ENCODE measurements around the gene NEB.

DNA sequence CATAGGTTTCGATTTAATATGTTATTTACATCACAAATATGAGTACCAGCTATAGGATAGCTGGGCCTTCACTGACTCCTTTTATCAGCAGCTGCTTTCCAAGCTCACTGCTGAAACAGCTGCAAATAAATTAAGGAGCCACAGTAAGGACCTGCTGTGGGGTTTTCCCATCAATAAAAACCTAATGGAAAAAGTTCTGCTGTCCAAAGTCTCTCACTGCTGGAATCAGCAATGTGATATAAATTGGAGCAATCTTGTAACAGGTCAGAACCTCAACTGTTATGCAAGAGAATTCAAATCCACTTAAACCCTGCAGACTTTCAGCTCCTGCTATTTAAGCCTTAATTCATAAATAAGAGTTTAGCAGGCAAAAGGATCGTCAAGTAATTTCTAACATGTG, 61.3 kb downstream of the NEB start:
- TF ChIP-seq, protein P1, sequence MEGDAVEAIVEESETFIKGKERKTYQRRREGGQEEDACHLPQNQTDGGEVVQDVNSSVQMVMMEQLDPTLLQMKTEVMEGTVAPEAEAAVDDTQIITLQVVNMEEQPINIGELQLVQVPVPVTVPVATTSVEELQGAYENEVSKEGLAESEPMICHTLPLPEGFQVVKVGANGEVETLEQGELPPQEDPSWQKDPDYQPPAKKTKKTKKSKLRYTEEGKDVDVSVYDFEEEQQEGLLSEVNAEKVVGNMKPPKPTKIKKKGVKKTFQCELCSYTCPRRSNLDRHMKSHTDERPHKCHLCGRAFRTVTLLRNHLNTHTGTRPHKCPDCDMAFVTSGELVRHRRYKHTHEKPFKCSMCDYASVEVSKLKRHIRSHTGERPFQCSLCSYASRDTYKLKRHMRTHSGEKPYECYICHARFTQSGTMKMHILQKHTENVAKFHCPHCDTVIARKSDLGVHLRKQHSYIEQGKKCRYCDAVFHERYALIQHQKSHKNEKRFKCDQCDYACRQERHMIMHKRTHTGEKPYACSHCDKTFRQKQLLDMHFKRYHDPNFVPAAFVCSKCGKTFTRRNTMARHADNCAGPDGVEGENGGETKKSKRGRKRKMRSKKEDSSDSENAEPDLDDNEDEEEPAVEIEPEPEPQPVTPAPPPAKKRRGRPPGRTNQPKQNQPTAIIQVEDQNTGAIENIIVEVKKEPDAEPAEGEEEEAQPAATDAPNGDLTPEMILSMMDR (conservative IDR thresholded peaks at IDR 0.05; ENCODE audit: low read depth, low read length): no peak
- no peak for TF ChIP-seq EZH2 (IDR thresholded peaks at IDR 0.05; ENCODE audit: low read length, unreplicated experiment)
- no peak for TF ChIP-seq EZH2phosphoT487 (IDR thresholded peaks at IDR 0.05; ENCODE audit: borderline replicate concordance, low read length)
